Heart left ventricle (tissue), 13 donors: Measurements from ENCODE around the gene MYO5B.

Experiments used
- POLR2A ChIP-seq, 2 donors: fragments of 450-650 bp; IDR thresholded peaks; one replicate each; pipeline ENCODE4 v1.6.1; 2017; ENCODE audit warnings: antibody characterized with exemption in 2 of 2, mild to moderate bottlenecking in 2 of 2, moderate library complexity in 2 of 2
- TF ChIP-seq, protein P1 (sequence below), 12 donors: fragments of 200-600 bp; sonication (generic) in 4 of 12; IDR thresholded peaks; one replicate each; pipeline versions ENCODE4 v1.5.0 to v1.8.0; 2018 to 2022; ENCODE audit warnings: antibody characterized with exemption in 12 of 12, mild to moderate bottlenecking in 5 of 12
- donor health status: ischemic (EF 13 %, LVEDD 7.1; RV severe dilation, severe dysfunction).
- donor health status: DM: no; HTN: yes; CAD: no.
- donor health status: DM: no; HTN: no; CAD: no.
- donor health status: ischemic (EF 25% LVEDD 6.9; RV normal size, moderate dysfunction).
- donor health status: ischemic (EF 25% LVEDD 5.7; RV mildly dilated, moderate dysfunction).
- donor health status: ischemic (EF 35%, LVEDD 5.7; RV mildly dilated, moderate dysfunction).
- donor health status: nonischemic (EF 11% LVEDD 7.7; RV severe dilation, severe dysfunction).
- donor health status: DM: yes; HTN: yes; CAD: no.
- donor health status: PGD.
- donor health status: ischemic (EF 29% LVEDD 5.4; RV normal size, mild dysfunction).
- donor health status: nonischemic (EF 23%, LVEDD 6.1; RV moderate dilation, normal function).

DNA sequence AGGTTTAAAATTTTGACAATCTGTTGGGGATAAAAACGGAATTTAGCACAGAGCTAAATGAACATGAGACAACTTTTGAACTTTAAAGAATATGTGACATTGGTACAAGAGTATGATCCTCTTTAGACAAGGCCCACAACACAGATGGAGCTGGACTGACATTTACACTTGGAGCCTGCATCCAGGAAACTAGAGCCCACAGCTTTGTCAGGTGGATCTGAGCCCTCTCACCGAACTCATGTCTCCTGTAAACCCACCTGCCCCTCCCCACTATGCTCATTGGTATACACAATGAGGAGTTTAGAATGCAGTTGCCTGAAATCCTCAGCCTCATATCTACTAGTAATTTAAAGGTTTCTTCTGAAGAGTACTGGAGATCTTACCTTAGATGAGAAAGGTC, 359.5 kb downstream of the MYO5B start:
- TF ChIP-seq, protein P1, sequence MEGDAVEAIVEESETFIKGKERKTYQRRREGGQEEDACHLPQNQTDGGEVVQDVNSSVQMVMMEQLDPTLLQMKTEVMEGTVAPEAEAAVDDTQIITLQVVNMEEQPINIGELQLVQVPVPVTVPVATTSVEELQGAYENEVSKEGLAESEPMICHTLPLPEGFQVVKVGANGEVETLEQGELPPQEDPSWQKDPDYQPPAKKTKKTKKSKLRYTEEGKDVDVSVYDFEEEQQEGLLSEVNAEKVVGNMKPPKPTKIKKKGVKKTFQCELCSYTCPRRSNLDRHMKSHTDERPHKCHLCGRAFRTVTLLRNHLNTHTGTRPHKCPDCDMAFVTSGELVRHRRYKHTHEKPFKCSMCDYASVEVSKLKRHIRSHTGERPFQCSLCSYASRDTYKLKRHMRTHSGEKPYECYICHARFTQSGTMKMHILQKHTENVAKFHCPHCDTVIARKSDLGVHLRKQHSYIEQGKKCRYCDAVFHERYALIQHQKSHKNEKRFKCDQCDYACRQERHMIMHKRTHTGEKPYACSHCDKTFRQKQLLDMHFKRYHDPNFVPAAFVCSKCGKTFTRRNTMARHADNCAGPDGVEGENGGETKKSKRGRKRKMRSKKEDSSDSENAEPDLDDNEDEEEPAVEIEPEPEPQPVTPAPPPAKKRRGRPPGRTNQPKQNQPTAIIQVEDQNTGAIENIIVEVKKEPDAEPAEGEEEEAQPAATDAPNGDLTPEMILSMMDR (IDR thresholded peaks at IDR 0.05): no peak
- no peak for TF ChIP-seq POLR2A (IDR thresholded peaks at IDR 0.05)
